Epithelial cell of prostate (primary cell): ENCODE measurements around the gene PPARG.

Experiments used
- DNase-seq: peaks from one replicate; pipeline ENCODE4 v3.0.0-alpha.2; 2011; ENCODE audit warnings: low read depth, low spot score
- H3K27ac ChIP-seq: fragments of 450-650 bp; 2 replicates; pipeline ENCODE4 v1.5.1; 2017; ENCODE audit warnings: mild to moderate bottlenecking

The PPARG gene

DNA sequence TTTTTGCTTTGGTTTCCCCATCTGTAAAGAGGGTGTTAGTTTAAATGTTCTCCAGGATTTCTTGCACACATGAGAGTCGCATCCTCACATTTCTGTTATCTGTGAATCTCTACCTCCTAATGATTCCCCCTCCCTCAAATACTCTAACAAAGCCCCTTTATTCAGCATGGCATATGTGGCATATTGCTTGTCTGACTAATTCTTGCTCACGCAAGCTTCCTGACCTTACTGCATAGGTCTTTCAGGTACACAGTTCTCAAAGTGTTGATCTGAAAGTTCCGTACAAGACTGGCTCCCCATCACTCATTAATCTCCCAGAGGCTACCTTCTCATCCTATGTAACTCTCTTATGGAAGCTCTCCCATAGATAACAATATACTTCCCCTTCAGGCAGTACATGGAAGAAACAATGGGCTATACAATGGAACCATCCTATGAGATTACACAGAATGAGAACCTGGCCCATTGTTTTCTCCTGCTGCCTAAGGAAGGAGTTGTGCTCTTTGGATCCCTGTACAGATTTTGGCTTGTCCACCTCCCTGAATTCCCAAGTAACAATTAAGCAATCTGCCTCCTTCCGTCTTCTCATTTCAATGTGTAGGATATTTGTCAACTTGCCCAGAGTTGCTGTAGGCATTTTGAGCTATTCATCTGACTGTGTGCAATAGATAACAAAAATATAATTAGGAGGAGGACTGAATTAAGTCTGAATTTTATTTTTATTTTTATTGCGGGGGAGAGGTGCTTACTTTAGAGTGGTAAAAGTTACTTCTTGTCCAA lies 51.0 kb downstream of the PPARG start:
- no peak for DNase-seq
- H3K27ac ChIP-seq = peak overlapping the region; percentile 4

DNA sequence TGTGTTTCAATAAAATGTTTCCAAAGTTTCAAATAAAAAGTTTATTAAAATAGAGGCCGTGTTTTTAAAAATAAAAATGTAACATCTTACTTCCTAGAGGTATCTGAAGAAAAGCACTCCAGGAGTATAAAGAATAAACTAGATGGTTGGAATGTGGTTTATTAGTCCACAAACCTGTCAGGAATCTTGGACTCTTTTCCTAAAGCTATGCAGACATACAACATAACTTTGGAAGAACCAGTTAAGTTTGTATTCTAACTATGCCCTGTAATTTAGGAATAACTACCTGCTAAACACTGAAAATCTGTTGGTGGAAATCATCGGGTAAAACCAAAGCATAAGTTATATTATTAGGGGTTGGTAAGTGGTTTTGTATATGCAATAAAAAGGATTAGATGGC lies 51.6 kb downstream of the PPARG start:
- no peak overlapping the region for H3K27ac ChIP-seq
- no peak for DNase-seq

DNA sequence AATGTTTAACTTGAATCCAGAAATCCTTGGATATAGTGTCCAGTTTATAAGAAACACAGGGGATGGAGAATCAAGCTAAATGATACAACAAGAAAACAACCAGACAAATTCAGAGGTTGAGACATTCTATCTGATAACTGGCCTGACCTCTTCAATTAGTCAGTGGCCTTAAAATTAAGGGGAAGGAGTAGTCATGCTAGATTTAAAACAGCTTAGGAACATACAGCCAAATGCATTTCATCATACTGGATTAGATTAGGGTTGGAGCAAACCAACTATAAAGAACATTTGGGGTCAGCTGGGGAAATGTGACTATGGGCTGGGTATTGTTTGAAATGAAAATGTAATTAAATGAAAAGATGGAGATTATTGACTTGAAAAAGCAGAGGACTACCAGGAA lies 53.3 kb downstream of the PPARG start:
- DNase-seq = no peak
- H3K27ac ChIP-seq = no peak overlapping the region

DNA sequence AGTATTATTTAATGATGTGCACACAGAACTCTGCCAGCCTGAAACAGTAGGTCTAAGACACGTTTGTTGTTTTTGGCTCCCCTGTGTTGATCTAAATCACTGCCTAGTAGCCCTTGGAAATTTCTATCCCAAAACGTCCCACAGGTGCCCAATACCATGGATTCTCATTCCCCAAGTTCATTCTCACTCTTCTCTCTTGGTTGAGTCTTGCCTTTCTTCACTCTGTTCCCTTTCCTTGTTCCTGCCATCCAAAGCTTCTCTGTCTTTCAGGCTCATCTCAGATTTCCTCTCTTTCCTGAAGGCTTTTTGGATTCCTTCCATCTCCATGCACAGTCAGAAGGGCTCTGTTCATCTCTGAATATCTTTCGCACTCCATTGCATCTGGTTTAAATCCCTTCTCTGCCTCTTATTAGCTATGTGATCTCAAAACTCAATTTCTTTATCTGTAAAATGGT lies 54.2 kb downstream of the PPARG start:
- no peak for DNase-seq
- H3K27ac ChIP-seq = no peak overlapping the region

DNA sequence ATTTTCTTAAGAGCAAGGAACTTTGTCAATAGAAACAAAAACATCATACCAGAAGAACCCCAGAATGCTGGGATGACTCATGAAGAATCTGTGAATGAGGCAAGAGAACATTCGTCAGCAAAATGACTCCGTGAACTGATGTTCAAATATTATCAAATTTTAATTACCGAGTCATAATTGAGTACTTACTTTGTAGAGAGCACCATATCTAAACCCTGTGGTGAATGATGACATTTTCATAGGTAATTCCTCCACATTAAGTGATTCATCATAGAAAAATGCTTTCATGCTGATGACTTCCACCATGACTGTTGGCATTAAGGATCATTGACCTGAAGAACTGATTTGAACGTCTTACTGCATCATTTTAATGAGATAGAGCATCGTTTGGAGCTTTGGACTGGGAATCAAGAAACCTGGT lies 56.3 kb downstream of the PPARG start:
- DNase-seq = peak; percentile 58
- peak overlapping the region; percentile 47 for H3K27ac ChIP-seq

DNA sequence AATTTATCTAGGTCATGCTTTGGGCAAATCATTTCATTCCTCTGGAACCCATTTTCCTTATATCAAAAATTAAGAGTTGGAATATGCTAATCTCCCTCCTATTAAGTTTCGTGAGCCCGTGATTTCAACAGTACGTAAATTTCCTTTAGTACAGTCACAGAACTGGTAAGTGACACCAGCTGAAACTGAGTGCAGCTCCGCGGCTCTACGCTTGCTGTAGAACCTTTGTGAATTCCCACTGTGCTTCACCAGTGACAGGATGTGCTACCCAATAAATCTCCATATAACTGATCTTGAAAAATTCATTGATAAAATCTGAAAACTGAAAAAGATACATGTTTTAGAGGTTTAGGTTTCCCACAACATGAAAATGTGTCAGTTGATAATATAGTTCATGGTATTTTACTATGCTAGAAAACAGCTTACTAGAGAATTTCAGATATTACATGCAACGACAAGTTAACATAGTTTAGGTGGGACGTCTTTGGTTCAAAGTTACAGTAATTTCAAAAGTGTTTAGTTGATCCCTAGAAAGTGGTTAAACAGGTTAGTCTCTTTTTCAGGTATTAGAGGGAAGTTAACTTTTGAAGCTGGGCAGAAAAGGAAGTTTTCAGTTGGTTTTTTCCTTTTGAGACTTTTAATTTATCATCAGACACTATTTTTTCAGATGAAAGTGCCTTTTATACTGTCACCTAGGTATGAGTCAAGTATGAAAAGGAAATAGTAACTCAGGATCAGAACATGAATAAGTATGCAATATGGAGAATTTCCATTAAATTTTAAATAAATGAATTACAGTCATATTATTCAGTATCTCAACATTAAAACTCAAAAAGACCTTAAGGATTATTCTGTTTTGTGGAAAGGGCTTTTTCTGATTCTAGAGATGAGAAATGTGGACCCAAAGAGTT lies 57.0 kb downstream of the PPARG start:
- peak overlapping the region; percentile 47 for H3K27ac ChIP-seq
- DNase-seq = no peak

DNA sequence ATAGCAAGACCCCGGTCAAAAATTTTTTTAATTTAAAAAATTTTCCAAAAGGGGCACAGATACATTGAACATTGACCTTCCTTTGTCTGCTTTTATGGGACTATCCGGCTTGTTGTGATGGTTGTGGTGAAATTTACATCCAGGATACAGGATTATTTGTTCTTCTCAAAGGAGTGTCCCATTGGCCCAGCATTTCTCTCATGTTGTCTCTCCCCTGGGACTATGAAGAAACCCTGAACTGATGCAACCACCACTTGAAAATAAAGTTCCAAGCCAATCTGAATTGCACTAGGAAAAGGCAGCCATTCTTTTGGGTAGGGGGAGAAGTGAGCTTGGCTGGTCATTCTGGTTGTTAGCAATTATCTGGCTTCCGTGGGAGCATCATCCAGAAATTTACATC lies 58.4 kb downstream of the PPARG start:
- no peak for DNase-seq

DNA sequence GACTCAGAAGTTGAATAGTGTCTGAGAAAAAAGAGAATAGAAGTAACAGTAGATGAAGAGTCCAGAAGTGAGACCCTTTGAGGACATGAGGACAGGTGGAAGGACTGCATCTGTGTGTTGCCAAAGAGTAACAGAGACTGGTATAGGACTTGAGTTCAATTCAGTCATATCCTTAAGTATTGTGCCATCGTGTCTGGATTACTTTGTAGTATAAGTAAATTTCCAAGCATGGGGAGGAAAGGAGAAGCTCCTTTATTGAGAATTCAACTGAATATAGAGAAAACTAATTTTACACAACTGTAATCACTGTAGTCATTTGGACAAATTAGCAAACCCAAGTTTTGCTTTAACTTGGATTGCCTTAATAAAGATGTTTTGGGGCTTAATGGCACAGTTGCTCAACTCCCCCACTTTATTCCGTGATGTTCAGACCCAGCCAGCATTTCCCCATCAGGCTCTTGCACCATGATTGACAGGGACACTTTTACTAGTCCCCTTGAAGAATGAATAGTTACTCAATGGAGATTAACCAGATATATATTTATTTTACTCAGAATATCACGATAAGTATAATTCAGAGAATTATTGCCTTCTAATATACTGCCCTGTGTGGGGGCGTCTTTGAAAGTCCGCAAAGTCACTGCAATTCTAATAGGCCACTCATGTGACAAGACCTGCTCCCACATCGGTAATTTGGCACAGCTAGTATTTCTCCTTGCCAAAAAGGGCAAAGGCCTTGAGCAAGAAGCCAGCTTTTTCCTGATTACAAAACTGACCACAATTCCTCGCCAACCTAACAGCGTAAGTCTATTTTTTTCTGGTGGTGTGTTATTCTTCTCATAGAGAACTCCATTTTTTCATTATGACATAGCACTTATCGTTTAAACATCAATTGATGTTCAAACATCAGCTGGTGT lies 61.3 kb downstream of the PPARG start:
- no peak overlapping the region for H3K27ac ChIP-seq
- DNase-seq = no peak

More for the DNA sequence above, 58.4 kb downstream of the PPARG start:
- H3K27ac ChIP-seq = no peak overlapping the region

DNA sequence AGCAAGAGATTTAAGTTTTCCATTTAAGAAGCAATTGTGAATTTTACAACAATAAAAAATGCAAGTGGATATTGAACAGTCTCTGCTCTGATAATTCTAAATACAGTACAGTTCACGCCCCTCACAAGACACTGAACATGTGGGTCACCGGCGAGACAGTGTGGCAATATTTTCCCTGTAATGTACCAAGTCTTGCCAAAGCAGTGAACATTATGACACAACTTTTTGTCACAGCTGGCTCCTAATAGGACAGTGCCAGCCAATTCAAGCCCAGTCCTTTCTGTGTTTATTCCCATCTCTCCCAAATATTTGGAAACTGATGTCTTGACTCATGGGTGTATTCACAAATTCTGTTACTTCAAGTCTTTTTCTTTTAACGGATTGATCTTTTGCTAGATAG lies 62.3 kb downstream of the PPARG start:
- DNase-seq = no peak
- no peak overlapping the region for H3K27ac ChIP-seq

DNA sequence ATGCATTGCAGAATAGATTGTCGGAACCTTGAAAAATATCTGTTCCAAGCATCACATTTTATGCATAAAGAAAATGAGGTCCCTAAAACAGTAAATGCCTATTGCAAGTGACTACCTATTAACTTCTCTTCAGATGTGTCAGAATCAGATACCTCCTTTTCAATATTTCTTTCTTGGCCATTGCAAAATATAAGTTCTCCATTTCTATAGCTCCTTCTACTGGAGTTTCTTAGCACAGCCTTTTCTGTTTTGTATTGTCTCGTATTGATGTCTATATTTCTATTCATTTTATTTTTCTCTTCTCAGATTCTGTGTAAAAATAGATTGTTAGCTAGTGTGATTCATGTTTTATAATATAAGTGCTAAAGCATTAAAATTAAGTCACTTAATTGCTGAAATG lies 63.4 kb downstream of the PPARG start:
- DNase-seq = no peak
- no peak overlapping the region for H3K27ac ChIP-seq

DNA sequence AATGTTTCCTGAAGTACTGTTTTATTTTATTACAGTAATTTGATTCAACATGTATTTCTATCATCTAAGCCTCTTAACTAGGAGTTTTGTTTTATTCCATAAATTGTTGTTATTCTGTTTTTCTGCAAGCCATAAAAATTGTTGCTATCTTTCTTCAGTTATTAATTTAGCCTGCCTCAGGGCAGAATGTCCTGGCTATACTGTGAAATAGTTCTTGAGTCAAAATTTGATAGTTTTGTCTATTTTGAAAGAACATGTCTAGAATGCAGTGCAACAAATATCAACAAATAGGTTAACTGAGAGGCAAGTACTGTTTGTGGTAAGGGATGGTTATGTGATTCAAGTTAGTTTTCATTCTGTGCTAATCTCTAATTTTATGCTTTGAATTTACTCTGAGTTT lies 63.9 kb downstream of the PPARG start:
- H3K27ac ChIP-seq = no peak overlapping the region
- DNase-seq = no peak

DNA sequence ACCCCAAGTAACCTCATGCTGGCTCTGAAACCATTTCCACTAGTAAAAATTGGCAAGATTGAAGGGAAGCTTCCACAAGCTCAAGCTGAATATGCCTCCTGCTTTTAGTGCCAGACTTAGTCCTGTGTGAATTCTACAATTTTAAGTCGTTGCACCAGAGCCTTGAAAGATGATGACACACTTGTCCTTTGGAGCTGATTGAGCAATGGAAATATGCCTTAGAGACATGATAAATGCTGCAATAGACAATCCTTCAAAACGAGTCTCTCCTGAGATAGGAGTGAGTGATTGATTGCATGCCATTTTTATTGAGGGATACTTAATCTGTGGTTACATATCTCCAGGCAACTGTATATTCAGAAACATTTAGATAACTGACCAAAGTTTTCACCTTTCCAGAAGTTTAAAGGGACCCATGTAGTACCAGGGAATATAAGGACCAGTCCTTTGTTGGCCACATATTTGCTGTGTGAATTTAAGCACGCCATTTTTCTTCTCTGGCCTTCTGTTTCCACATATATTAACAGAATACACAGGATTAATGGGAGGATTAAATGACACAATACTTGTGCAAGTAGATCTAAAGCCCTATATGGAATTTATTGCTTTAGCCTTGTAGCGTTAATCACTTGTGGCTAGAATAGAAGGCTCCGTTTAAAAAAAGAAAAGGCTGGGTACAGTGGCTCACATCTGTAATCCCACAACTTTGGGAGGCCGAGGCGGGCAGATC lies 65.1 kb downstream of the PPARG start:
- H3K27ac ChIP-seq = no peak overlapping the region
- DNase-seq = no peak

DNA sequence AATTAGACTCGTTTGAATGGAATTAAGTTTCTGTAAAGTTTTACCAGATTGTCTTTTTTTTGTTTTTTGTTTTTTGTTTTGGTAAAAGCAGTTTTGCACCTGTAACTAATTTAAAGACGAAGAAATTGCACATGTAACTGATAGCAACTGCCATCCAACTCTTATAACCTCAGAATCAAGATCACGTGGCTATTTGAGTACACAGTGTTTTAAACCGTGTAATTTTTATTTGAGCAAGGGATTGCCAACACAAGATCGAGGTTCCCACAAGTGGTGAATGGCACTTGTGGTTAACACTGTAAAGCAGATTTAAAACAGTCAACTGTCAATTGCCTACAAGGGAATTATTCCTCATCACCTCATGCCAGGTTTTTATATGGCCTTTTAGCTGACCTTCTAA lies 67.3 kb downstream of the PPARG start:
- H3K27ac ChIP-seq = no peak overlapping the region
- DNase-seq = no peak

DNA sequence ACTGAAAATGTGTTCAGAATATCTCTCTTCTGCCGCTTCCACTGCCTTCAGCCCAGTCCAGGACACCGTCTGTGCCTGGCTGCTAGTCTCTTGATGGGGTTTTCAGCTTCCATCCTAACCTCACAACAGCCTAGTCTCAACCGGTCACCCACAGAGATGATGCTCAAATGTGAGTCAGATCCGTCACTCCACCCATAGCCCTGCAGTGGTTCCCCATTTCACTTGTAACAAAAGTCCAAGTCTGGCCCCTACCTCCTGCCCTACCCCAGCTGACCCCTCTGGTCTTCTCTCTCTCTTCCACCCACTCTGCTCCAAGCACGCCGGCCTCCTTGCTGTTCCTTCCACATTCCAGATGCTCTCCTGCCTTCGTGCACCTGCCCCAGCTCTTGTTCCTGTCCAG lies 68.1 kb downstream of the PPARG start:
- H3K27ac ChIP-seq = no peak overlapping the region
- no peak for DNase-seq

DNA sequence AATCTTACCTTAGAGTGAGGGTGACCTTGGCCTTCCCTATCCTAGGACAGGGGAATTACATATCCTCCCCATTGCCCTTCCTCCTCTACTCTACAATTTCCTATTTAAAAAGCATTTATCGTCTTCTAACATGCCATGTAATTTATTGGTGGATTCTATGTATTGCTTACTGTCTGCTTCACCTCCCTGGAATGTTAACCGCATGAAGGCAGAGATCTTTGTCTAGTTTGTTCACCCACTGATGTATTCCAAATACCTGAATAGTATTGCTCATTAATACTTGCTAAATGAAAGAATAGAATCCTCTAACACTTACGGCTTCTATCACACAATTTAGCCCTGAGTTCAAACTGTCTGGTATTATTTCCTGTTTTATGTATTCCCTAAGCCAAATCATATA lies 68.6 kb downstream of the PPARG start:
- no peak overlapping the region for H3K27ac ChIP-seq
- DNase-seq = no peak

DNA sequence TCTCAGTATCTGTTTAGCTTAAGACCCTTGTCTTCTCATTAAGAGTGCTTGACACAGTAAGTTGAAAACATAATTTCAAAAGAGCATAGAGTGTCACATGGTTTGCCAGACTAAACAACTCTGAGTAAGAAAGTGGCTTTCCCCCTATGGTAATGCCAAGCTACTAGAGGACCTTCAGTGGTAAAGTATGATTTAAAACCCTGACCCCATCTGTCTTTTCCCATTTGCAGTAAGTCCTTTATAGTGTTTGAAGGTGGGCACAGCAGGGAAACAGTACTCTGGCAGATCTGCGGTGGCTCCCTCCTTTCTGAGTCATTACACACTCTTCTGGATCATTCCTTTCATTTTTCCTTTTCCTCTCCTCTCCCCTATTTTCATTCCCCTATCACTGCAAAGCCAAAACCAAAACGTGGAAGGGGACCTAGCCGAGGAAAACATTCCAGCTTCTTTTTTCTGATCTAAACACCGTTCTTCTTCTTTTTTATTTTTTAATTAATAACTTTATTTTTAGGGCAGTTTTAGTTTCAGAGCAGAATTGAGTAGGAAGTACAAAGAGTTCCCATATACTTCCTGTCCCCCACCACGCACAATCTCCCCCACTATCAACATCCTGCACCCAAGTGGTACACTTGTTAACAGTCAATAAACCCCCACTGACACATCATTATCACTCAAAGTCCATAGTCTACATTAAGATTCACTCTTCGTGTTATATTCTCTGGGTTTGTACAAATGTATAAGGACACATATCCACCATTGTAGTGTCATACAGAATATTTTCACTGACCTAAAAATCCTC lies 74.7 kb downstream of the PPARG start:
- DNase-seq = no peak
- H3K27ac ChIP-seq = no peak overlapping the region

DNA sequence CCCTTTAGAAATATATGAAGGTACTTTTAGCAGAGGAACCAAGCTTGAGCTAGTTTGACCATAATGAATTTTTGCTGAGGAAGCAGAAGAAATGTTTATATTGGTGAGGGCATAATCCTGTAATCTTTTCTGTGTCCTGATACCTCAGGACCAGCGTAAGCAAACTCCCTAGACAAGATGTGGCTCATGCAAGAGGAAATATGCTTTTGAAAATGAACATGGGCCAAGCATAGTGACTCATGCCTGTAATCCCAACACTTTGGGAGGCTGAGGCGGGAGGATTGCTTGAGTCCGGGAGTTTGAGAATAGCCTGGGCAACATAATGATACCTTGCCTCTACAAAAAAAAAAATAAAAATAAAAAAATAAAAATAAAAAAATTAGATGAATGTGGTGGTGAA lies 78.5 kb downstream of the PPARG start:
- no peak for DNase-seq
- no peak overlapping the region for H3K27ac ChIP-seq

DNA sequence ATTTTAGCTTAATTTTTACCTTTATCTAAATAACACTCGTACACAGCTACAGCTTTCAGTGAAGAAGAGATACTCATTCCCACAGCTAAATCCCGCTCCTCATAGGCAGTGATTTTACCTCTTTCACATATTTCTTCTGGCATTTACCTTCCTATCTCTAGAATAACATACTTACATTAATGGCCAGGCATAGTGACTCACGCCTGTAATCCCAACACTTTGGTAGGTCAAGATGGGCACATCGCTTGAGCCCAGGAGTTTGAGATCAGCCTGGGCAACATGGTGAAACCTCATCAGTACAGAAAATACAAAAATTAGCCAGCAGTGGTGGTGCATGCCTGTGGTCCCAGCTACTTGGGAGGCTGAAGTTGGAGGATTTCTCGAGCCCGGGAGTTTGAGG lies 80.2 kb downstream of the PPARG start:
- DNase-seq = no peak

DNA sequence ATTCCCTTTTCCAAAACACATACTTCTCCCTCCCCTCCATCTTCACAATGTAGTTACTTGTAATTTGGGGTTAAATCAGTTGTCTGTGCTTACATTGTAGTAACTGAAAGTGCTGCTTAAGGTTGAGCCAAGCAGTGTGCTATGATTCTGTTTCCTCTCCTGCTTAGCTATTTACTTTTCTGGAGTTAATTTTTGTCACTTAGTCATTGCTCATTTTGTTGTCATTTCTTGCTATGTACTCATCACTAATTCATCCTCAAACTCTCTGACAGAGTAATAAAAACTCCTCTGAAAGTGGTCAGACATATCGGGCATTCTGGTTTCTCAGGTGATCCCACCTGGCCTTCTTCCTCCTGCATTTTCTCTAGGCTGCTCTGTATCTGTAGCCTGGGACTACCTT lies 80.7 kb downstream of the PPARG start:
- DNase-seq = no peak
- no peak overlapping the region for H3K27ac ChIP-seq

More for the DNA sequence above, 80.2 kb downstream of the PPARG start:
- no peak overlapping the region for H3K27ac ChIP-seq
